ENCODE data around the gene BBS9. TPM values are rescaled to one million over a fixed set of nuclear protein-coding genes. Genes with fewer than 3 reads are reported as not detected.
"Not testable (repeated sequence)": the region's sequence is repeated elsewhere in the genome, so short reads cannot be mapped to it uniquely, and the experiment has no call there.

The BBS9 gene
- total RNA-seq, 1 donor from 2014 or later = 34.4 TPM

GRCh38 chr7:33196221-33196620 lies 66.9 kb downstream of the BBS9 start:
- peak; percentile 34 for DNase-seq

DNA sequence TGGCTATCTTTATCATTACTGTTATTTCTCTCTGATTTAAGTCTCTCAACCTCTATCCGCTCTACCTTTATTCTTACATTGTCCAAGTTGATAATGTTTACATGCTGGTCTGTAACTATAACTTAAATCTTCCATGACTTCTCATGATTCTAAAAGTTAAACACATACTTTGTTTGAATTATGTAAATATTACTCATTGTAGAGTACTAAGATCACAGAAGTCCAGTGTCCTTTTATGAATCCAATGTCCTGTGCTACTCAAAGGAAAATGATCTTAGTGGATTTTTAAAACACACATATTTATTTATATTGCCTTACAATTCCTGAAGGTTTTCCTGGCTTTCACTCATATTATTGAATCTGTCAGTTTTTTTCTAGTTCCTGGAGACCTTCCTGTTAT lies 70.9 kb downstream of the BBS9 start:
- DNase-seq = no peak

- no peak for DNase-seq
Measured at GRCh38 chr7:33201821-33202220, 72.5 kb downstream of the BBS9 start.

GRCh38 chr7:33210958-33211357 lies 81.6 kb downstream of the BBS9 start:
- no peak for DNase-seq

DNA sequence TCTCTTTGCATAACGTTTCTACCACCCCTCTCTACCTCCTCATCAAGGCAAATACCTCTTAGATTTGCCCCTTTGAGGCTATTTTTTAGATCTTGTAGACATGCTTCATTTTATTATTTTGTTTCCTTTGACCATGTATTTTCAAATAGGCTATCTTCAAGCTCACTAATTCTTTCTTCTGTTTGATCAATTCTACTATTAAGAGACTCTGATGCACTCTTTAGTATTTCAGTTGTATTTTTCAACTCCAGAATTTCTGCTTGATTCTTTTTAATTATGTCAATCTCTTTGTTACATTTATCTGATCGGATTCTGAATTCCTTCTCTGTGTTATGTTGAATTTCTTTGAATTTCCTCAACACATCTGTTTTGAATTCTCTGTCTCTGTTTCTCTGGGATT lies 82.8 kb downstream of the BBS9 start:
- no peak for DNase-seq

GRCh38 chr7:33215992-33216391 lies 86.6 kb downstream of the BBS9 start:
- no peak for DNase-seq

DNA sequence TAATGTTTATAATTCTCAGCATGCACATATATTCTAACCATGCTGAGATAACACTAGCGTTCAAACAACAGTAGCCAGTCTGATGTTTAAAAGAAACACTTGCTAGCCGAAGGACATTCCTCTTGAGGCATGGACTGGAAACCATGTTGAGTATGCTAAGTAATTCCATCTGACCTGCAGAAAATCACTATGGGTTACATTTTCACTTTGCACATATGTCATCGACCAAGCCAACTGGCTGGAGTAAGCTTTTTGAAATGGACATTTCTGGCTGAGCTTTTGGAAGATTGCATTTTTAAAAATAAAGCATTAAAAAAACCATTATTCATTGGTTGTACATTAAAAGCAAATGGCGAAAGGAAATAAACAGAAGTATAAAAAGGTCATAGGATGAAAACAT lies 88.2 kb downstream of the BBS9 start:
- DNase-seq = no peak

- not testable (repeated sequence) for DNase-seq
Measured at GRCh38 chr7:33218841-33219535, 89.6 kb downstream of the BBS9 start.

- no peak for DNase-seq
Measured at GRCh38 chr7:33220231-33220630, 90.9 kb downstream of the BBS9 start.

DNA sequence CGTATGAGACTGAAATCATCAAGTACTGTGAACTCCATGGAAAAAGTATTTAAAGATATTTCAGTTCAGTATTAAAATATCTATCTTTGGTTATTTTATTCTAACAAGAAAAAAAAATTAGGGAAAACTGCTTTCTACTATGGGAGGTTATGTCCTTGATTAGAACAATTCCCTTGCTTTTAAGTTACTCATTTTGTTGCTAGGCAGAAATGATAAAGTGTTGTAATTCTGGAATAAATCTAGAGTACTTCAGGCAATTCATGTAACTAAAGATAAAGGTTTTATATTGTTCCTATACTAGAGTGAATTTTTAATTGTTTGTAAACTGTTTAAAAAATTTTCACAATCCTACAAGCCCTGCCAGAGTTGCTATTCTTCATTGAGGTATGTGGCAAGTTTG lies 92.0 kb downstream of the BBS9 start:
- no peak for DNase-seq

- DNase-seq = peak; percentile 40
Measured at GRCh38 chr7:33232632-33233145, 103.3 kb downstream of the BBS9 start.

- DNase-seq = no peak
Measured at GRCh38 chr7:33233659-33234058, 104.3 kb downstream of the BBS9 start.

DNA sequence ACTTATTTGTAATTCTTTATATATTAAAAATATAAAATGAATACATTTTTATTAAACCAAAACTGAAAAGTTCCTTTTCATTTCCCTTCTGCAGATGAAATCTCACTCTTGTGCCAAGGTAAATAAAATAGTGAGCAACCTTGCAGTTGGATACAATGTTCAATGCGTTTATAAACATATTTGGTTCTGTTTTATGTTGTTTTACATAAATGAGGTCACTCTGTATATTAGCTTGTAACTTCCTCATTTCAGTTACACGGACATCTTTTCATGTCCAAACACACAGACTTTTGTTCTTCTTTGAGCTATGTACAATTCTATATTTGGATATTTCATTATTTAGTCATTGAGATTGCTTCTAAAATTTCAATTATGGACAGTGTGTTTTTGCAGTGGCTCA lies 107.7 kb downstream of the BBS9 start:
- DNase-seq = no peak

DNA sequence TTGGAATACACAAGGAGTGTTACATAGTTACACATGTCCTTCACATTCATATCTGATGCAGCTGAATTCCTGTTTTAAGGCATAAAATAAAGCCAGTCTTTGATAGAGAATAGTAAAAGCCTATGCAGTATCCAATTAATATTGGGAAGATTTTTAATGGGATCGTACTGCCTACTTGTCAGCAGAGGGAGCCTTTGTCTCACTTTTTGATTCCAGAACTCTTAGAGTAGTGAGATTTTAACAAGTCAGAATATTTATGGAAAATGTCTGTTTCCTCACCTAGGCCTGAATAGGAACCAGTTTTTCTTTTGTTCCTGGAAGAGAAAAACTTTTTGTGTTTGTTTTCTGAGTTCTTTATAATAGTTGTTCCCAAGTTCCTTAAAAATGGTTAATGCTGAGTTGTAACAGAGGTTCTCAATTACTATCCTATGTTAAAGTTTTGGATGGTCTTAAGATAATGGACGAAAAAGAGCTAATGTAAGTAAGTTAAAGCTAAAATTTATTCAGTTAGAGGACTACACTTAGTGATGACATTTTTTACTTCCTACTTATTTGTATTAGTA lies 114.0 kb downstream of the BBS9 start:
- peak; percentile 81 for DNase-seq

DNA sequence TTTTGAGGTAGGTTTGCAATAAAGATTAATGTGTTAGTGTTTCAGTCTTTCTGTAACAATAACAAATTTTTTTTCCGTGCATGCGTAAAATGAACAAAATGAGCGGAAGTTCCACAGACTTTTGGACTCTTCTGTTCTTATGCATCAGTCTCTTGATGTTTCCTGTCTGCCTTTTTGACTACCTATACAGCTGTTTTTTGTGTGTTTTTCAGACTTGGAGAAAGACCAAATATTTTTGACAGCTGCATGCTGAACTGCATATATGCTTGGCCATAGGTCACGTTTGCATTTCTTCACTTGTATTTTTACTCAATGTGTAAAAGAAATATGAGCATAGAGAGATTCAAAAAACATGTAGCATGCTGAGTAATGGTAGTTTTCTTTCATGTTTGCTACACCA lies 119.3 kb downstream of the BBS9 start:
- peak; percentile 76 for DNase-seq

DNA sequence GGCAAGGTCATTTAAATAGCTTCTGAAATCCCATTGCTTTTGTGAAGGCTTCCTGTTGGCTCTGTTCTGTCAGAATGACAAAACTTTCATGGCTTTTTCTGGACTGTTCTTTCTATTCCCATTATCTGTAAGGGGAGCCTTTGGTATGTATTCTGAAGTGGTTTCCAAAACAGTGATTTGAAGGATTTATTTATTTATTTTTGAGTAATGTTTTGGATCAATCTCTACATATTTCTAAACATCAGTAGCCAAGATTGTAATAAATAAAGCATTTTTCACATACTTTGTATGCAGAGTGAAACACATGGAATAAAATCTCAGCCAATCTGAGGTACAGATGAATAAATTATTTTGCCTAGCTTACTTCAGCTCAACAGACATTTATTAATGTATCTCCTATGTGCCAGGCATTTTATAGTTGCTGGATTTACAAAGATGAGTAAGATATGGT lies 121.1 kb downstream of the BBS9 start:
- peak; percentile 69 for DNase-seq

- DNase-seq = no peak
Measured at GRCh38 chr7:33251301-33251700, 121.9 kb downstream of the BBS9 start.

GRCh38 chr7:33258491-33258951 lies 129.2 kb downstream of the BBS9 start:
- no peak for DNase-seq

DNA sequence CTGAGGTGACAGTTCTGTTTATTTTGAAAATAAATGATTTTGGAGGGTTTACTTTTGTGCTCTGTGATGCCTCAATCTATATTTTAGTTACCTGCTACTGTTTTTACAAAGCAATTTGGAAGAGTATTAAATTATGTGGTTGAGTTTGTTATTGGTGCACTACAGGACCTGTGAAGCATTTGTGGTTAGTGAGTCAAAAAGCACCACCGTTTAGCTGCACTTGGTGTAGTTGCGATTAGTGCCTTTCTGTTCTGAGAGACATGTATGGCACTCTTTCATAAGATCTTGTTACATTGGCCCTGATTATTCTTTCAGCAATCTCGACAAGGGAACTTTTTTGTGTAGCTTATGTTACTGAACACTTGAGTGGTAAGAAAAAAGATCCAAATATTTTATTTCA lies 132.2 kb downstream of the BBS9 start:
- no peak for DNase-seq

- no peak for DNase-seq
Measured at GRCh38 chr7:33262476-33262875, 133.1 kb downstream of the BBS9 start.

DNA sequence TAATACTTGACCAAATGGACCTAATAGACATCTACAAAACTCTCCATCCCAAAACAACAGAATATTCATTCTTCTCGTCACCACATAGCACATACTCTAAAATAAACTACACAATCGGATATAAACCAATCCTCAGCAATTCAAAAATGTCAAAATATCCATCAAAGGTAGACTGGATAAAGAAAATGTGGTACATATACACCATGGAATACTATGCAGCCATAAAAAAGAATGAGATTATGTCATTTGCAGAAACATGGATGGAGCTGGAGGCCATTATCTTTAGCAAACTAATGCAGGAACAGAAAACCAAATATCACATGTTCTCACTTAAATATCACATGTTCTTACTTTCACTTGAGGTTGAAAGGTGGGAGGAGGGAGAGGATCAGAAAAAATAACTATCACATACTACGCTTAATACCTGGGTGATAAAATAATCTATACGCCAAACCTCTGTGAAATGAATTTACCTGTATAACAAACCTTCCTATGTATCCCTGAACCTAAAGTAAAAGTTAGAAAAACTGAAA lies 142.5 kb downstream of the BBS9 start:
- DNase-seq = not testable (repeated sequence)

- no peak for DNase-seq
Measured at GRCh38 chr7:33273356-33273755, 144.0 kb downstream of the BBS9 start.

- no peak for DNase-seq
Measured at GRCh38 chr7:33276325-33276724, 147.0 kb downstream of the BBS9 start.

GRCh38 chr7:33276729-33277128 lies 147.4 kb downstream of the BBS9 start:
- DNase-seq = no peak
